ENCODE results near the gene FRMD4A. TPM values are rescaled to one million over a fixed set of nuclear protein-coding genes. Genes with fewer than 3 reads are reported as not detected.

Gene FRMD4A
- total and polyA plus RNA-seq, 2 experiments from 2014 or later: 11.9 to 17.5 TPM

DNA sequence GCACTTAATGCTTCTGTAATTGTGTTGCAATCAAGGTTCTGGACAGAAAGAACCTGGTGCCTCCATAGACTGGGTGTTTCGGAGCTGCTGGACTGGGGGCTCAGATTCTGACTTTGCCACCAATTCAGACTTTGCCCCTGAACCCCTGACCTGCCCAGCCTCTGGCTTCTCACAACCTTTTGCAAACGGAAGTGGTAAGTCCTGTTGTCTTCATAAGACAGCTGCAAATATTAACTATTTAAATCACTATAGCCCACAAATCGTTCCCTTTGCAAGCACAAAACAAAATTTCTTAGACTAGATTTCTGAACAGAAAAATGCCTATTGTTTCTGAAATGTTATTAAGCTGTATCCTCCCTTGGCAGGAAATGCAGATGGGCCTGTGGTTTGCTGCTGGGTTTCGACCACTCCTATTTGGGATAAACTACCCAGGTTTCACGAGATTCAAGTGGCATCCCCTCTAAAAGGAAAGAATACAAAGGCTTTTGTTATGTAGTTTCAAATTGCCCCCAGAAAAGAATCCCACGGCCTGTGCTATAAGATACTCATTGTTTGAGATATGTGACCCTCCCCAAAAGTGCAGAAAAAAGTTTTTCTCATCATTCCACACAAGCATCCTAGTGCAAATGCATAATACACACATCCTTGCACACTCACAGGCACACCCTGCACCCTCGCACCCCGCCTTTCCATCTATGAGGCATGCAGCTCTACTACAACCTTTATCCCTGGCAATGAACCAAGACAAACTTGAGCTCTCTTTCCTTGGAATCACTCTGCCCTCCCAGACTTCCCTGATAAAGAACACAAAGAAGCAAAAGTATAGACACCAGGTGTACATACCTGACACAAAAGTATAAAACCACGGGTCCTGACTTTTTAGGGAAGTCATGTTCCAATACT, 534.8 kb downstream of the FRMD4A start:
- Histone ChIP-seq H3K4me2 (ENCODE audit: unreplicated experiment) (no peak overlapping the region), H3F3A (ENCODE audit: insufficient read depth) (no peaks in the 10 kb centered on the region), H3K4me1 (ENCODE audit: insufficient read depth) (no peaks in the 10 kb centered on the region), H3K9me2 (ENCODE audit: insufficient read depth) (no peaks in the 10 kb centered on the region), H3K36me3 (ENCODE audit: low read depth) (peaks cover 3% of the 10 kb centered on the region; the same call in 1 of the 2 replicates), H3K79me2 (ENCODE audit: insufficient read depth) (no peaks in the 10 kb centered on the region), H3K4me3 (no peak overlapping the region), H3K9ac (no peak overlapping the region), H3K9me3 (ENCODE audit: low read depth) (no peaks in the 10 kb centered on the region), H2AFZ (no peak overlapping the region), H4K20me1 (ENCODE audit: insufficient read depth) (no peaks in the 10 kb centered on the region), H3K27me3 (replicated peaks; ENCODE audit: insufficient read depth) (no peaks in the 10 kb centered on the region), H3K27ac (no peak overlapping the region)
- in situ Hi-C loops (cut with MboI): loop anchor here (10.0 kb wide), 2 partner anchors 159 to 679 kb away; no protein-coding TSS in a partner anchor
- no peak for DNase-seq
- 88 to 89% methylated on average over 9 of the region's 9 CpGs for WGBS, 2 experiments (ENCODE audit: low coverage in 1 of 2, low lambda C conversion rate in 2 of 2, missing lambda C conversion rate in 2 of 2)
- no peak for TF ChIP-seq EZH2phosphoT487 (IDR thresholded peaks at IDR 0.05; ENCODE audit: insufficient read depth, low read depth)
- no peak for TF ChIP-seq EZH2 (IDR thresholded peaks at IDR 0.05; ENCODE audit: insufficient read depth, poor library complexity, severe bottlenecking)

DNA sequence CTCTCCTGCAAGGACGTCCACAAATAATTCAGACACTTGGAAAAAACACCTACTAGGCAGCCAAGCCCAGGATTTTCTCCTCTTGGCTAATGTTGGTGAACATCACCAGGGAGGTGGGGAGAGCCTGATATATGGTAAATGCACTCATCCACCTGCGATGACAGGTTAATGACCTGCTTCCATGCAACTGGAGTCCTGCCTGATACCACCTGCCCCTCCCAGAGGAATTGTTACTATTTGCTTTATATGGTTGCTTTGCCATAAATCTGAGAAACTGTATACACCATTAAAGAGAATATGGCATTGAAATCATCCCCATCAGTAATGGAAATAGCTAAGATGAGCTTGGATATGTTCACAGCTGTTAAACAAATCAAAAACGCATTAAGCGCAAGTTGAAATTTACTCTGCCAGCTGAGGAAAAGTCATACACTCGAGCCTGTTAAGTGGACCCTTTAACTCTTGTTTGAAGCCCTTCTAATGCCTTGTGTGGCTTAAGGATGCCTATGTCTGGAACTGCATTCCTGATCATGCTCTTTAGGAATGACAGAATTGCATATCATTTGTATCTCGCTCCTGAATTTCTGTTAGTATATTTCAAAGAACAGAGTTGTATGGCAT, 535.6 kb downstream of the FRMD4A start:
- Histone ChIP-seq H3K27me3 (replicated peaks; ENCODE audit: insufficient read depth) (no peaks in the 10 kb centered on the region), H3K36me3 (ENCODE audit: low read depth) (no peaks in the 10 kb centered on the region), H3K4me3 (no peak overlapping the region), H4K20me1 (ENCODE audit: insufficient read depth) (no peaks in the 10 kb centered on the region), H3F3A (ENCODE audit: insufficient read depth) (no peaks in the 10 kb centered on the region), H2AFZ (no peak overlapping the region), H3K79me2 (ENCODE audit: insufficient read depth) (no peaks in the 10 kb centered on the region), H3K4me2 (ENCODE audit: unreplicated experiment) (no peak overlapping the region), H3K27ac (no peak overlapping the region), H3K9me3 (ENCODE audit: low read depth) (no peaks in the 10 kb centered on the region), H3K9me2 (ENCODE audit: insufficient read depth) (no peaks in the 10 kb centered on the region), H3K9ac (no peak overlapping the region), H3K4me1 (ENCODE audit: insufficient read depth) (no peaks in the 10 kb centered on the region)
- no peak for DNase-seq
- 96 to 98% methylated on average over 6 of the region's 6 CpGs for WGBS, 2 experiments (ENCODE audit: low coverage in 1 of 2, low lambda C conversion rate in 2 of 2, missing lambda C conversion rate in 2 of 2)
- TF ChIP-seq EZH2phosphoT487 (IDR thresholded peaks at IDR 0.05; ENCODE audit: insufficient read depth, low read depth) (no peak), EZH2 (IDR thresholded peaks at IDR 0.05; ENCODE audit: insufficient read depth, poor library complexity, severe bottlenecking) (no peak)
- in situ Hi-C loops (cut with MboI): loop anchor here (5.0 to 10.0 kb wide), 3 partner anchors 160 to 680 kb away; no protein-coding TSS in a partner anchor

- TF ChIP-seq EZH2 (IDR thresholded peaks at IDR 0.05; ENCODE audit: insufficient read depth, poor library complexity, severe bottlenecking) (no peak), EZH2phosphoT487 (IDR thresholded peaks at IDR 0.05; ENCODE audit: insufficient read depth, low read depth) (no peak)
- H3K9me3 ChIP-seq (ENCODE audit: low read depth): no peaks in the 10 kb centered on the region
- no peak overlapping the region for H3K4me2 ChIP-seq (ENCODE audit: unreplicated experiment)
- peaks cover 16% of the 10 kb centered on the region for H3K4me1 ChIP-seq (ENCODE audit: insufficient read depth)
- H3K27ac ChIP-seq: no peak overlapping the region
- no peak overlapping the region for H3K9ac ChIP-seq
- no peaks in the 10 kb centered on the region for H3K36me3 ChIP-seq (ENCODE audit: low read depth)
- no peaks in the 10 kb centered on the region for H3K9me2 ChIP-seq (ENCODE audit: insufficient read depth)
- H3K79me2 ChIP-seq (ENCODE audit: insufficient read depth): no peaks in the 10 kb centered on the region
- WGBS, 2 experiments (ENCODE audit: low coverage in 1 of 2, low lambda C conversion rate in 2 of 2, missing lambda C conversion rate in 2 of 2): 98 to 99% methylated on average over 5 of the region's 5 CpGs
- no peak overlapping the region for H2AFZ ChIP-seq
- H4K20me1 ChIP-seq (ENCODE audit: insufficient read depth): no peaks in the 10 kb centered on the region
- H3K27me3 ChIP-seq (replicated peaks; ENCODE audit: insufficient read depth): no peaks in the 10 kb centered on the region
- in situ Hi-C loops (cut with MboI): loop anchor here (5.0 to 10.0 kb wide), 3 partner anchors 163 to 683 kb away; no protein-coding TSS in a partner anchor
- H3K4me3 ChIP-seq: no peak overlapping the region
- peaks cover 10% of the 10 kb centered on the region for H3F3A ChIP-seq (ENCODE audit: insufficient read depth)
- no peak for DNase-seq
Measured at GRCh38 chr10:13792006-13792405, 538.7 kb downstream of the FRMD4A start.

DNA sequence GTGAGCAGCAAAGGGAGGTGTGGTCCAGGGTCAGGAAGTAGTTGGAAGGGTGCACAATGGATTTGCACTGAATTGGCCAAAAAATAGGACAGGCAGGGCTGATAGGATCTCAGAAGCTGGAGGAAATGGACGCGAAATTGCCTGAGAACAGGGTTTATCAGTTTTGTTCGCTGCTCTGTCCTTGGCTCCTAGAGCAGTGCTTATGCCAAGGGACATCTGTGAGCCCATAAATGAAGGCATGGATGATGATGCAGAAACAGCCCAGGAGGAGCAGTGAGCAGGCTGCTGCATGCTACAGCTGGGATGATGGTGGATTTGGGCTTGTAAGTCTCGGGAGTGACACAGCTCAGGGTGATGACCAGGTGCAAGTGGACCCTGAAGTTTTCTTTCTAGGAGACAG, 539.2 kb downstream of the FRMD4A start:
- no peaks in the 10 kb centered on the region for H3K27me3 ChIP-seq (replicated peaks; ENCODE audit: insufficient read depth)

More for the DNA sequence above, 539.2 kb downstream of the FRMD4A start:
- TF ChIP-seq EZH2phosphoT487 (IDR thresholded peaks at IDR 0.05; ENCODE audit: insufficient read depth, low read depth) (no peak), EZH2 (IDR thresholded peaks at IDR 0.05; ENCODE audit: insufficient read depth, poor library complexity, severe bottlenecking) (no peak)
- peaks cover 16% of the 10 kb centered on the region for H3K4me1 ChIP-seq (ENCODE audit: insufficient read depth)
- H3K4me2 ChIP-seq (ENCODE audit: unreplicated experiment): no peak overlapping the region
- no peaks in the 10 kb centered on the region for H3K9me3 ChIP-seq (ENCODE audit: low read depth)
- DNase-seq: no peak
- H4K20me1 ChIP-seq (ENCODE audit: insufficient read depth): no peaks in the 10 kb centered on the region
- no peaks in the 10 kb centered on the region for H3K79me2 ChIP-seq (ENCODE audit: insufficient read depth)
- in situ Hi-C loops (cut with MboI): loop anchor here (5.0 to 10.0 kb wide), 3 partner anchors 163 to 683 kb away; no protein-coding TSS in a partner anchor
- H3F3A ChIP-seq (ENCODE audit: insufficient read depth): peaks cover 10% of the 10 kb centered on the region
- no peaks in the 10 kb centered on the region for H3K9me2 ChIP-seq (ENCODE audit: insufficient read depth)
- H3K4me3 ChIP-seq: no peak overlapping the region
- 83 to 88% methylated on average over 4 of the region's 4 CpGs for WGBS, 2 experiments (ENCODE audit: low coverage in 1 of 2, low lambda C conversion rate in 2 of 2, missing lambda C conversion rate in 2 of 2)
- H3K27ac ChIP-seq: no peak overlapping the region
- H2AFZ ChIP-seq: no peak overlapping the region
- no peaks in the 10 kb centered on the region for H3K36me3 ChIP-seq (ENCODE audit: low read depth)
- H3K9ac ChIP-seq: no peak overlapping the region
